OCI-LY3 (cell line): ENCODE results near the gene ASCL2.

Source experiments
- CTCF ChIP-seq: fragments of 200-600, 300-600 bp; sonication (generic); IDR thresholded peaks from 2 replicates; pipeline ENCODE4 v1.5.1; 2014; ENCODE audit warnings: antibody characterized with exemption, low read length, low read depth
- EZH2phosphoT487 ChIP-seq: fragments of 200-600 bp; shearing (Covaris generic); IDR thresholded peaks from 2 replicates; pipeline ENCODE4 v1.6.1; 2018; ENCODE audit warnings: antibody characterized with exemption, mixed run types, low read depth

GRCh38 chr11:2312232-2313042 lies 42.0 kb upstream of the ASCL2 start:
- TF ChIP-seq CTCF (no peak), EZH2phosphoT487 (no peak)
